GM12874 (cell line): ENCODE results near the gene HAUS7.

ENCODE experiments used
- CTCF ChIP-seq: IDR thresholded peaks from 2 replicates; pipeline ENCODE4 v1.5.1; 2011; ENCODE audit warnings: low read depth, mild to moderate bottlenecking, control low read depth, low read length, moderate library complexity; ENCODE audit not compliant: insufficient read depth

HAUS7 gene

GRCh38 chrX:153442463-153442862 is 27.9 kb downstream of the HAUS7 start:
- no peak for TF ChIP-seq CTCF

- TF ChIP-seq CTCF = no peak
These were observed 28.4 kb downstream of the HAUS7 start for GRCh38 chrX:153441981-153442380.

GRCh38 chrX:153441296-153441695 is 29.1 kb downstream of the HAUS7 start:
- TF ChIP-seq CTCF = no peak

GRCh38 chrX:153440556-153441135 is 29.7 kb downstream of the HAUS7 start:
- no peak for TF ChIP-seq CTCF

- TF ChIP-seq CTCF = no peak
These were observed 30.4 kb downstream of the HAUS7 start for GRCh38 chrX:153439977-153440376.

- TF ChIP-seq CTCF = no peak
These were observed 31.8 kb downstream of the HAUS7 start for GRCh38 chrX:153438532-153438931.

GRCh38 chrX:153435845-153436244 is 34.5 kb downstream of the HAUS7 start:
- no peak for TF ChIP-seq CTCF
